NCI-H187 treated with DMSO at 0.1 percent for 48 hours (cell line): Measurements from ENCODE around the gene NAV2.

ENCODE experiments used
- DNase-seq: peaks from one replicate; lab custom pipeline; 2025; lab: John Stamatoyannopoulos, UW

The NAV2 gene

DNA sequence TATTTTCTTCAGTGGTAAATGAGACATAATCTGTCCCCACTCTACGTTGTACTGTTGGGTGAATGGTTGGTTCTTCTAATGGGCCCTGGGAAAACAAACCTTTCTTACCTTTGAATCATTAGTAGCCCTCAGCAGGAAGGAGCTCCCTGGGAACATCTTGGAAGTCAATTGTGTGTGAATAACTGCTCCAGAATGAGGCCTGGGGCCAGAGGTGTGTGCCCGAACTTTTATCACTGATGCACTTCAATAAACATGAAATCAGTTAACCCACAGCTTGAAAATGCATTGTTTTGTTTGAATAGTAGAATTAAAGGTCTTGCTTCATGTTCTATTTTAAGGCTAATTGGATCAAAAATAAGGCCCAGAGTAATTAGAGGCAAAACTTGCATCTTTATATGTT is 67.1 kb downstream of the NAV2 start:
- no peak for DNase-seq

DNA sequence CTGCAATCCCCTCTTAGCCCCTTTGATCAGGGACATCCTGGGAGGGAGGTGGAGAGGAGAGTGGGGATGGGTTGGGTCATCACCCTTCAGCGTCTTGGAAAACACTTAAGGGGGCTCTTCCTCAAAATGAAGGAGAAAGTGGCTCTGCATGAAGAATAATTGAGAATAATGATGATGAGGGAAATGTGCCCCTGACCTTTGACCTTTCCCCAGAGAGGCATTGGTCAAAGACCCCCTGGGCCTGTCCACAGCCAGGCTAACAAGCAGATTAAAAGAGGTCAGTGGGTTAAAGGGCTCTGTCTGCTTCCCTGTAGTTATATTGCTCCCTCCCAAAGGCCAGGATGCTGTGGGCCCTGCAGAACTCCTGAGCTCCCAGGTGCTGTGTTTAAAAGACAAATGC is 68.7 kb downstream of the NAV2 start:
- no peak for DNase-seq

DNA sequence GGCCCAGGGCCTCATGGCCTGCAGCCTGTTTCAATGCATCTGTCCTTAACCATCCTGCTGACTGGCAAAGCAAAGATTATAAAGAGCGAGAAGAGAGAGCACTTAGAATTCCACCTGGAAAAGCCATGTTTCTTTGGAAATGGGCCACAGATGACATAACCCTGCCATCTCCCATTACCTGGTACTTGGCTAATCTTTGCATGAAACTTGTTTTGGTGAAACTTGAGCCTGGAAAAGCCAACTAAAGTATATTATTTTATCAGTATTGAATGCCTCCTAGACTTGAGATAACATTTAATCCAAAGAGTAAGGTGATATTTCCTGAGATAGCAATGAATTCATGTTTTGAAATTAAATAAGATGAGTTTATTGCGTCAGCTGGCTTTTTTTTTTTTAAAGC is 72.6 kb downstream of the NAV2 start:
- no peak for DNase-seq

DNA sequence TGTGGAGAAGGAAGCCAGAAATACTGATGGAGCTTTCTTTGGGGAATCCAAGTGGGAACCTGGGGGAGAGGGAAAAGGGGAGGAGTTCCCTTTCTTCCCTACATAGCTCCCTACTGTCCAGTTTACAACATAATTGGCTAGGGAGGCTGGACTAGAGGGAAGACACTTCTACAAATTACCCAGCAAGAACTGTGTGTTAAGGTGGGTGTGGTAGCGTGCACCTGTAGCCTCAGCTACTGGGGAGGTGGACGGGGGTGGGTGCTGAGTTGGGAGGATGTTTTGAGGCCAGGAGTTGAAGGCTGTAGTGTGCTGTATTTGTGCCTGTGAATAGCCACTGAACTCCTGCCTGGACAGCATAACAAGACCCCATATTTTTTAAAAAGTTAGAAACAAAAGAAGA is 74.0 kb downstream of the NAV2 start:
- no peak for DNase-seq

DNA sequence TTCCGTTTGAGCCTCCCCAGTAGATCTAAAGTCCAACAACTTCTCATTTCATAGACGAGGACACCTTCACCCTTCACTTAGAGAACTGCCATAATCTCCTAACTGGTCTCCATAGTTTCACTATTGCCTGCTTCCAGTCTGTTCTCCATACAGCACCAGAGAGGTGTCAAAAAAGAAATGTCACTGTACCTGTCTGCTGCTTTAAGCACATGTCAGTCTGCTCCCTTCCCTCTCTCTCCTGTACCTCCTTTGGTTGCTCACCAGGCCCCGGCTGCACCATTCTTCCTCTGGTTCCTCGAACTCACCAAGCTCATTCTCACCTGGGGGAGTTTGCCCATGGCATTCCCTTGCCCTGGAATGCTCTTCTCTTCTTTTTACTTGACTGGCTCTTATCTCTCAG is 75.8 kb downstream of the NAV2 start:
- DNase-seq, result no peak

DNA sequence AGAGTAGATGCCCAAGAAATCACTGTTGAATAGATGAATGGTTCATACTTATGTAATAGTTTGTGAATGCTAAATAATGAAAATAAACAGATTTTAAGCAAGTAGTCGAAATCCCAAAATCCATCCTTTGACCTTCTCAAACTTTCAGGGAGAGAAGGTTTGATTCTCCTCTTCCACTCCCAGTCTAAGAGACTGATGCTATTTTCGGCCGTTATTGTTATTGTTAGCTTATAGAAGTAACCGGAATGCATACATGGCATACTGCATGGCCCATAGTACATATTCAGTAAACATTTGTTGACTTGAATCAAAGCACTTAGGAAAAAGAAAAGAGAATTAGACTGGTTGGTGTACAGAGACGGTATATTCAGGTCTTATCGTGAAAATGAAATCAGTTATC is 76.6 kb downstream of the NAV2 start:
- no peak for DNase-seq

DNA sequence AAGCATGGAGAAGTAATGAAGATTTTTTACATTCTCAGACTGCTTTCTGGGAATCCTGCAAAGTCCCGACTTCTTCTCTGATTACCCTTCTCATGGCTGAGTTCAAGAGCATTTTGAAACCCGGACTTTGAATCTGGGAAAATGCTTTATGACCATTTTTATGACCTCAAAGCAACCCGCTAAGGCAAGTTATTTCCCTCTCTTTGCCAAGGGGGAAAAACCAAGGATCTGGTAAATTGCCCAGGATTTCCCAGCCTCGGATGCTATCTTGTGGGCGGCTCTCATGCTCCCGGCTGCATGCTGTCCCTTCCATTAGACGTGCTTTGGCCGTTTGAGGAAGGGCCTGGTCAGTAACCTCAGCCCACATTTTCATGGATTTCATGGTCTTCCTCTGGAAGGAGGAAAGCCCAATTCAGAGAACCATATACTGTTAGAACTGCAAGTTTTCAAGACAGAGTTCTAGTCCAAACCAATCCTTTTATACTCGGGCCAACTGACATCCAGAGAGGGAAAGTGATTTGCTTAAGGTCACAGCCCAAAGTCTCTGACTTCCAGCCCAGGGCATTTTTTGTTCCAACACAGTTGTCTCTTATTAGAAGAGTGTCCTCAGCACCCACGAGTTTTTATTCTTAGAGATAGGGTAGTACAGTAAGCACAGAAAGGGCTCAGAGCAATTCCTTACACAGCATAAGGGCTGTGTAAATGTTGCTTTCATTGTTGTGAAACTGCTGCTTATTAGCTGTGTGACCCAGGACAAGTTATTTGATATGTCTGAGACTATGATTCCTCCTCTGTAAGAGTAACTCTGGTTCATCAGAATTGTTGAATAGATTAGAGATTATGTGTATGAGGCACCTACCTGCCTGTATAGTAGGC is 77.4 kb downstream of the NAV2 start:
- no peak for DNase-seq

DNA sequence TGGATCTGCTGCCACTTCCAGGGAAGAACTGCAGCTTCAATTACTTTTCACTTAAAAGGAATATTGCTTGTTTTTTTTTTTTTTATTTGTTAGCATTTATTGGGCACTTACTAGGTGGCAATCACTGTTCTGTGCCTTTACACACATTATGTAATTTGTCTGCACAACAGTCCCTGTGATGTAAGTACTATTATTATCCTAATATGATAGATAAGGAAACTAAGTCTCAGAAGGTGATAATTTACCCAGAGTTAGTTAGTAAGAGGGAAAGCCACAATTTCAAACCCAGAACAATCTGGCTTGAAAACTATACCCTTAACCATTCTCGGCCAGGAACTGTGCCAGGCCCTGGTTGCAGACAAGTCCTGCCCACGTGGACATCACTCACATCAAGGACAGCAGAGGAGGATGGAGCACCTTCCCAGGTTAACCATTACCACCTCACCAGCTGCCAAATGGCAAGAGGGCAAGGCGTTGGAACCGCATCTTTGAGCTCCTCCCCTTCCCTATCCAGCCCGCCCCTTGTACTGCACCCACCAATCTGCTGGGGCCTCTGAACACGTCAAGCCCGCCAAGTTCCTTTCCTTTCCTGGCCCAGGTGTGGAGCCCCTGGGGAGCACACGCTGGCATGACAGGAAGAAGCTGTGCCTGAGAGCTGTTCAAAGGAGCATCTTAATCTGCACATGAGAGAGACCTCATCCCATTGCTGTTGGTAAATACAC is 78.4 kb downstream of the NAV2 start:
- no peak for DNase-seq

DNA sequence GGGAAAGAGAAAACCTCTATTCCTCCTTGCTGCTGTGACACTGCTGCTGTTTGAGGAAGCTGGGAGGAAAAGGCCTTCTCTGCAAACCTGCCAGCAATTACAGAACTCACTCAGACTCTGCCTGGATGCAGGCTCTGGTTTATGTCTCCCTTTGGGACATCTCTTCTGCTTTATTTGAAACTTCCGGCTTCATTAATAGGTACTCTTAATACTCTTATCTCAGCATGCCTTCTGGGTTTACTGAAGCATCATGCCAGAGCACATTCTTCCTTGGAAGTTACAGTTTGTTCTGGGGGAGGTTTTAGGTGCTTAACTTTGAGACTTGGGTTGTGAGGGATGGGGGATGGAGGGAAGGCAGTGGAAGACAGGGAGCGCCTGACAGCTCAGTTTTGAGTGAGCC is 79.9 kb downstream of the NAV2 start:
- DNase-seq, result no peak

DNA sequence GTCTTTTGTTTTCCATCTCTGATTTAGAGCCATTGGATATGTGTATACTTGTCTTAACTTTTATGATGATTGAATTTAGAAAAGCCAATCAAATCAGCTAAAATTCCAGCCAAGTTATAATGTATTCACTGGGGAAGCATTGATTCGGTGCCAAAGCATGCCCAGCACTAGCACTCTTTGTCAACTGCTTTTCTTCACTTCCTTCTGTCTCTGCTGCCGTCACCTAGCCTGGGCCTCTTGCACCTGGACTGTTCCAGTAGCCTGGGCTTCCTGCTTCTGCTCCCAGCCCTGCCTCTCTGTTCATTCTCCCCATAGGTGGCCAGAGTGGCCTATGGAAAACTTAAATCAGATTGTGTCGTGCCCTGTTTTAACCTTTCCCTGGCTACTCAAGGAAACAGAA is 80.7 kb downstream of the NAV2 start:
- DNase-seq, result no peak

DNA sequence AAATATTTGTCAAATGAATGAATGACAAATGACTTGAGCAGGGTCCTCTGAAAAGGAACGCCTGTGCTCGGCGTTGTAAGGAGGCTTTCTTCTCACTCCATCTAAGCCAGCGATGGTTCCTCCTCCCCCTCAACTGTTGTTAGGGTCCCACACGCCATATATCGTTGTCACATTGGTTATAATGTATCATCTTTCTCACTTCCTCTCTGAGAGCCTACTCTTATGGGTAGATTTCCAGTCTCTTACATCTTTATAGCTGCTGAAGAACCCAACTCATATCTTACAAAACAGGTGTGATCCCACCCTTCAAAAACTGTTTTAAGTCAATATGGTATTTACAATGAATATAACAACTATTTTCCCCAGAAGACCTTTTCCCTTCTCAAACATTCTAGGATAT is 81.5 kb downstream of the NAV2 start:
- DNase-seq, result no peak

DNA sequence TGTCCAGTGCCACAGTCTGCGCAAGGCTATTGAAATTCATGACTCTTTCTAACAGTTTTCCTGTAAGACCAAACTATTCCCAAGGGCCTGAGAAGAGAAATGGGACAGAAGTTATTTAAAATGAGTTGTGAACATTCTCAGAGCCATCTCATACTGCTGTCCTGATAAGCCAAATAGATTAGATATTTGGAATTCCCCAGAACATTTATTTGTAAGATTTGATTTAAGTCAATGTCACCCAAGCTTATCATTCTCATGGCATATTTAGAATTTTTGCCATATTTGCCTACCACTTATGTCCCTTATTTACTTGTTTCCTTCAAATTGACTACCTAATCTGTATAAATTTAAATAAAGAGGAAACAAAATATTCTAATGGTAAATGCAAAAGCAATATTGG is 82.4 kb downstream of the NAV2 start:
- no peak for DNase-seq

DNA sequence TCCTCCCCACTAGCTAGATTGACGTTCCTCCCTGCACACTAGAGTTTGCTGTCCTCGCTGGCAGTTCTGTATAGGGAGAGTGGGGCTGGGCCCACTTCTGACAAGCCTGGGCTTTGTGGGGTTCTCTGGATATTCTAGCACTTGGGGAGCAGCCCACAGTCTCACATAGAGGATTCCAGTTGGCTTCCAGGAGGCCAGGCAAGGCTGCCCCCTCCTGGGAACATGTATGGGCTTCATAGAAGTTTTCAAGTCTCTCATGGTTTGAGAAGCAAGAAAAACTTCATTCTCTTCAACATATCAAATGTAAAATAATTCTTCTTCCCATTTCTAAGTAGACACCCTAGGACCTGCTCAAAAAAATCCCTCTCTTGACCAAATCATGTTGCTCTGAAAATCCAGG is 87.5 kb downstream of the NAV2 start:
- DNase-seq, result no peak

DNA sequence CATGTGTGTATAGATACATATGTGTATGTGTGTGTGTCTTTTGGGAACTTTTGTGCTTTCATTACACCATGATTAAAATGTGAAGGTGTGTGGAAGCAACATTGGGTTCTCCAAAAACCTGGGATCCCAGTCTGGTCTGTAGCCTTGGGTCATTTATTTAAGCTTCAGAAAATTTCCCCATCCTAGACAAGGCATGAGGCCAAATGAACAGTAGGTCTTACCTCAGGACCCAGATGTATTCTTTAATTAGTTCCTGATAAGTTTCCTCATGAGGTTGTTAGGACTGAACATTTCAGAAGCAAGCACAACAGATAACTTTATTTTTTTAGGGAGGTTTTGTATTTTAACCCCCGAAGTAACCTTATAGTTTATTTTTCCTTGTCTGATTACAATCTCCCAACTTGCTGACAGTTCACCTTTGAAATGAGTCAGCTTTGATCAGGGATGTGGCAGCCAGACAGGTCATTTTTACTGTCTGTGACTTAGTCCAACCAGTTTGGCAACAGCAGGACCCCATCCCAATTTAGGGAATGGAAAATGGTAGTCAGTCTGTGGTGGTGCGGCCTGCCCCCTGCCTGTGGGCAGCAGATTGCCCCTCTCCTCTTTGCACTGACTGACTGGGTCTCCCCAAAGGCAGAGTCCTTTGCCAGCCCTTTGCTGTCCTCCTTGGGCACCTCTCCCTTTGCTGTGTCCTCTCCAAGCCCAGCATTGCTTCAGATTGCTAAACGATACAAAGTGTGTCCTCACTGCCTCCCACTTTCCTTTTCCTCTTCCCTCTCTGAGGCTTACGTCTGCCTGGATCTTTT is 88.3 kb downstream of the NAV2 start:
- DNase-seq, result no peak

DNA sequence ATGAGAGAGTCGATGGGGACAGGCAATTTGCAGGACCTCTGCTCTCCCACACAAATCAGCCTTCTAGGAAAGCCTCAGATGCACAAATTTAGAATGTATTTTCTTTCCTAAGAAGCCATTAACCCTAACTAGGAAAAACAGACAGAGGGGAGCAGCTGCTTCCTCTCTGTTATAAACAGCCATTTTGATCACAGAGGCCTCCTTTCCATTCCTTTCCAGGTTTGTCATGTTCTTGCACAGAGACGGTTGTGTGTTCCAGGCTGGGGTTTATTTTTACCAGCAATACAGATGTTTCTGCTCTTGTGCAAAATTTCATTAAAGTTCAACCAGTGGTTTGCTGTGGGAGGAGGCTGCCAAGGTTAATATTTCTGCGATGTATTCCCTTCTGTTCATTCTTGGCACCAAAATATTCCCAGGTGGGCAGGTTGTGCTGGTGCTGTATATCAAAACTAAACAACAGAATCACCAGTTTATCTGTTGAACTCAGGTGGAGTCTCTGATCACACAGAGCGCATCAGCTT is 90.2 kb downstream of the NAV2 start:
- DNase-seq, result no peak

DNA sequence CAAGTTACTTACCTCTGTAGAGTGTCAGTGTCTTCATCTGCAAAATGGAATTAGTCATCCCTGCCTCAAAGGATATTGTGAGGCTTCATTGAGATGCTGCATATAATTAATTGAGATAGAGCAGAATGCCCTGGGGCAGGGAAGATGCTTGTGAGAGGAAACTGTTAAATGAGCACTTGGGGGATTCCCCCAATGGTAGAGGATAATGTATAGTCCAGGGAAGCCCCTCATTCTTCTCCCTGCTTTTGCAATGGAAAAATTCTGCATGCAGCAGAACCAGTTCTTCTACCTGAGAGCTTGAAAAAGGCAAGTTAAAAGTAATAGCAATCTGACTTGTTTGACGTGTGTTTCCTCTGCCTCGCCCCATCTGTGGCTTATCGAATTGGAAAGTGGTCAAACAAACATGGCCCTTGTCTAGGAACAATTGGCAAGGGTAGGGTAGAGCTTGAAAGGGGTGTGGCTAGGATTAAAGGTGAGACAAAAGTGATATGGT is 90.9 kb downstream of the NAV2 start:
- no peak for DNase-seq

DNA sequence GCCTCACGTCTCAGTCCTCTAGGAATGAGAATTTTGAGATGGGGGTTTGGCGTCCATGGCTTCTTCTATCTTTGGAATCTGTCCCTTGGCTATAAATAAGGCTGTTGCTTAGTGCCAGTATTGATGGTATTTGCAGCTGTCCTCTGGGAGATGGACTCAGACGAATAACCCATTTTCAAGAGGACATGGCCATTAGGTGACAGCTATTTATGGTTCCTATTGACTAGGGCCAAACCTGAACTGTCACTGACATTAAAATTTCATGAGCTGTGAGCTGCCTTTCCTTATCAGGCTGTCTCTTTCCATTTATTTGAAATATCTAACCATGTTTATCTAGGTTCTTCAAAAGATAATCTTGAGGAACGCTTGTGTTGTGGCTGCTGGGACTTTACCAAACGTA is 92.7 kb downstream of the NAV2 start:
- no peak for DNase-seq

DNA sequence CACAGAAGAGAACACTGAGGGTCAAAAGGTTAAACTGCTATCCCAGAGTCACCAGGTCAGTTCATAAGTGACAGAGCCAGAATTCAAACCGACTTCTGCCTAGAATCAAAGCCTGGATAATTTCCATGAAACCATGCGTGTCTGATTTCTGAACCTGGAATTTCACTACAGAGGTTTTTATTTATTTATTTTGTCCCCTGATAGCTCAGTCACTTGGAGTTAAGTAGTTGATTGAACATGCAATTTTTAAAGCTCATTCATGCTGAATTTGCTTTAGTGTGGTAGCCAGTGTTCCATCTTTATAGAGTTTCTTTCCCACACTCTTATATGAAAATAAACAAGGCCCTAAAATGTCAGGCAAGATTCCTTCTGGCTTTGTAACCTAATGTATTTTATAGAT is 93.2 kb downstream of the NAV2 start:
- no peak for DNase-seq

DNA sequence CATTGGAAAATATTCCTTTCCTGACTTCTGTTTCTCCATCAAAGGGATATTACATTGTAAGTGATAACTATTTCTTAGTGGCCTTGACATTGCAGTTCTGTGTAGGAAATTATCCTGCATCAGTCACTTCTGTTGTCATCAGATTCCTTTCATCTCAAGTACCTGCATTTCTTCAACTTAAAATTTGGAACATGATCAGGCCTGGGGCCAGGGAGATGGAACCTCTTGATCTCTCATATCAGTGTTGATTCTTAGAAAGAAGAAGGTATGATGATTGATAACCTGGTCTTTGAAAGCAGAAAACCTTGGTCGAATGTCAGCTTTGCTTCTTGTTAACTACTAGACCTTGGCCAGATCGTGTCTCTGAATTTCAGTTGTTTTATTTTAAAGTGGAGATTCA is 93.6 kb downstream of the NAV2 start:
- no peak for DNase-seq

DNA sequence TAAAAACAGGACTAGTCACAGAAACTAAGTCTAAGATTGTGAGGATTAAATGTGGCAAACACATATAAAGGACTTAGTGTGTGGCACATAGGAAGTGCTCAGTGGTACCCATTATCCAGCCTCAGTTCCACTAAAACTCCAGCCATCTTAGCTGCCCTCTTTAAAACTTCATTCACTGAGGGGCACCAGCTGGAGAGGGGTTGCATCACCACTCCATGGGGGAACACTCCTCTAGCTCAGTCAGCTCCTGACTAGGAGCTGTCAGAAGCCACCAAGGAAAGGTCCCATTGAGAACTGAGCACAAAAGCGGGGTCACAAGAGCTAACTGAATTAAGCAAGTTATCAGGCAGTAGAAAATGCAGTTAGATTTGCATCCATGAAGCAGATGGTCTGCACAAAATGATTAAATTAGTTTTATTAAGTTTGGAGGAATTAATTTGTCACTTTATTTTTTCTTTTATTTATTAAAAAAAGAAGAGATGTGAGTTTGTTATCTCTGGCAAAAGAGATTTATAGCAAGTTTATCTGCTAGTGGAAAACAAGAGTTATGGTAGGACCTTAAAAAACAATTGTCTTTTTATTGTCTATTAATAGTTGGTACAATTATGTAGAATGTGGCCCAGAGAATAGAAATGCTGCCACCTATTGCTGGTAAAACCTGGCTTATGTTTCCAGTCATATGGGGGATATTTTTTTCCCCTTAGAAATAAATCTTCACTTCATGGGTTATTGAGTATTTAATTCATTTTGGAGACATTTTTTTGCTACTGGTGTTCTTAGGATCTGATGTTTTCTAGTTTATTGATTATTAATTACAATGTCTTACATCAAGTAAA is 95.7 kb downstream of the NAV2 start:
- no peak for DNase-seq

DNA sequence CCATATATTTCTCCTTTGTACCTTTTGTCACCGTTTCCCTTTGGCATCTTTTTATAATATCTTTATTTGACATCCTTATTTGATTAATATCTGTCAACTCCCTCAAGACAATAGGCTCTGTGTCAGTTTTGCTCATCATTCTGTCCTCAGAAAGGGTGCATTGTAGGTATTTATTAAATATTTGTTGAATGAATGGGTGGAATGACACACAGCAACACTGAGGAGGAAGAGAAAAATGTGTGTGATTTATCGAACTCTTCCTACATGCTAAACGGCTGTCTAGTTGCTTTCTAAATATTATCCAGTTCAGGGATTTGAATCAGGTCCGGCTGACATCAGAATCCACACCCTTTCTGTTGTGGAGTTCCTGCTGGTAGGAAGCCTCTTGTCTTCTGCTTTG is 98.2 kb downstream of the NAV2 start:
- no peak for DNase-seq

DNA sequence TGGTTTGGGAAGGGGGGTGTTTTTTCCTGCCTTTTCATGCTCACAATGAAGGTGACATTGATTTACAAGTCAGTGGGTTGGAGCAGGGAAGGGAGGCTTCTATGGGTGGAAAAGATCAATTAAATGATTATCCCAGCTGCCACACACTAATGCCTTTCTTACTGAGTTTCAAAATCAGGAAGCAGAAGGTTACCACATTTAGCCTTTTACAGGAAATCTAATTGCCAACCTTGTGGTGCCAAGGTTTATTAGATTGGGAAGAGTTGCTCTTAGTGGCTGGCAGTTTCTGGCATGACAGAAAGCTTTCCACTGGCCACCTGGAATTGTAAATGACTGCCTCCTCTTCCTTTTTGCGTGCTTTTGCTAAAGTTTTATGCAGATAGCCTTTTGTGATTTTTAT is 98.7 kb downstream of the NAV2 start:
- no peak for DNase-seq
